Measurements from ENCODE around the gene MTMR1.

DNA sequence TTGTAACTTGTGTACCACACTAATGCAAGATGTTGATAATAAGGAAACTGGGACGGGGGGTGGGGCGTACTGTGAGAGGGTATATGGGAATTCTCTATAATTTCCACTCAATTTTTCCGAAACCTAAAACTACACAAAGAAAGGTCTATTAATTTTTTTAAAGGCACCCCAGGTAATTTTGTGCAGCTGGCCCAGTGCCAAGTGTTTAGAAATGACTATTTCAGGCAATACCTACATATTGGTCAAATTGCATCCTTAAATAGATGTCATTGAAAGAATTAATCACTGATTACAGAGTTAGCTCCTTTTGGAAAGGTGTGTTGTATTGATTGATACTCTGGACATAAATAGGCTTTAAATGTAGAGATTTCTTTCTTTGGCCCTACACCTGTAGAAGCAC, 10.1 kb upstream of the MTMR1 start:
- TF ChIP-seq, protein P1, sequence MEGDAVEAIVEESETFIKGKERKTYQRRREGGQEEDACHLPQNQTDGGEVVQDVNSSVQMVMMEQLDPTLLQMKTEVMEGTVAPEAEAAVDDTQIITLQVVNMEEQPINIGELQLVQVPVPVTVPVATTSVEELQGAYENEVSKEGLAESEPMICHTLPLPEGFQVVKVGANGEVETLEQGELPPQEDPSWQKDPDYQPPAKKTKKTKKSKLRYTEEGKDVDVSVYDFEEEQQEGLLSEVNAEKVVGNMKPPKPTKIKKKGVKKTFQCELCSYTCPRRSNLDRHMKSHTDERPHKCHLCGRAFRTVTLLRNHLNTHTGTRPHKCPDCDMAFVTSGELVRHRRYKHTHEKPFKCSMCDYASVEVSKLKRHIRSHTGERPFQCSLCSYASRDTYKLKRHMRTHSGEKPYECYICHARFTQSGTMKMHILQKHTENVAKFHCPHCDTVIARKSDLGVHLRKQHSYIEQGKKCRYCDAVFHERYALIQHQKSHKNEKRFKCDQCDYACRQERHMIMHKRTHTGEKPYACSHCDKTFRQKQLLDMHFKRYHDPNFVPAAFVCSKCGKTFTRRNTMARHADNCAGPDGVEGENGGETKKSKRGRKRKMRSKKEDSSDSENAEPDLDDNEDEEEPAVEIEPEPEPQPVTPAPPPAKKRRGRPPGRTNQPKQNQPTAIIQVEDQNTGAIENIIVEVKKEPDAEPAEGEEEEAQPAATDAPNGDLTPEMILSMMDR (IDR thresholded peaks at IDR 0.05), result no peak
- no peak for TF ChIP-seq POLR2A (IDR thresholded peaks at IDR 0.05)
